H1 (cell line): ENCODE results near the gene TMEM144.

ENCODE experiments used
- CHD2 ChIP-seq: IDR thresholded peaks from 2 replicates; pipeline ENCODE4 v1.6.1; 2012; ENCODE audit warnings: low read length, improper control_type of control experiment
- EP300 ChIP-seq, 2 experiments: IDR thresholded peaks; 1 replicate in 1 of 2; 2 replicates in 1 of 2; pipeline ENCODE4 v1.6.1; 2011 to 2012; ENCODE audit warnings: low read depth in 2 of 2, low read length in 2 of 2, mild to moderate bottlenecking in 2 of 2, borderline replicate concordance in 1 of 2, inconsistent platforms in 1 of 2, moderate library complexity in 1 of 2
- EZH2 ChIP-seq: fragments of 200-600 bp; sonication (generic); IDR thresholded peaks from 2 replicates; pipeline ENCODE4 v1.7.1; 2012; ENCODE audit warnings: low read depth, mild to moderate bottlenecking, moderate library complexity, low read length, inconsistent platforms; ENCODE audit not compliant: severe bottlenecking
- GTF2F1 ChIP-seq: IDR thresholded peaks from 2 replicates; pipeline ENCODE4 v1.6.1; 2012; ENCODE audit warnings: low read depth, low read length, improper control_type of control experiment, borderline replicate concordance
- KDM4A ChIP-seq: IDR thresholded peaks from one replicate; pipeline ENCODE4 v1.7.1; 2012; ENCODE audit warnings: low read depth, mild to moderate bottlenecking, moderate library complexity, low read length, inconsistent platforms; ENCODE audit not compliant: severe bottlenecking
- MAFK ChIP-seq: IDR thresholded peaks from 2 replicates; pipeline ENCODE4 v1.6.1; 2012; ENCODE audit warnings: low read depth, mild to moderate bottlenecking, improper control_type of control experiment, low read length
- POLR2AphosphoS5 ChIP-seq: IDR thresholded peaks from 2 replicates; pipeline ENCODE4 v1.6.1; 2011; ENCODE audit warnings: low read depth, low read length
- SP2 ChIP-seq: IDR thresholded peaks from 2 replicates; pipeline ENCODE4 v1.6.1; 2012; ENCODE audit warnings: mild to moderate bottlenecking, low read length, inconsistent platforms
- SUZ12 ChIP-seq: fragments of 200-600 bp; sonication (generic); IDR thresholded peaks from 2 replicates; pipeline ENCODE4 v1.6.1; 2012; ENCODE audit warnings: mild to moderate bottlenecking, inconsistent platforms, low read length, moderate library complexity, mixed read lengths
- TF ChIP-seq, protein P1 (sequence below), 3 experiments: IDR thresholded peaks; 1 replicate in 2 of 3; 2 replicates in 1 of 3; pipeline versions ENCODE4 v1.5.1 to v1.6.1; 2011; ENCODE audit warnings: low read length in 3 of 3, mild to moderate bottlenecking in 3 of 3, inconsistent platforms in 2 of 3, low read depth in 1 of 3, moderate library complexity in 1 of 3; ENCODE audit not compliant: insufficient read depth in 1 of 3; ENCODE audit errors: control extremely low read depth in 1 of 3
- TF ChIP-seq, protein P2 (sequence below): IDR thresholded peaks from 2 replicates; pipeline ENCODE4 v1.6.1; 2011; ENCODE audit warnings: low read depth, mild to moderate bottlenecking, low read length; ENCODE audit not compliant: insufficient read depth

DNA sequence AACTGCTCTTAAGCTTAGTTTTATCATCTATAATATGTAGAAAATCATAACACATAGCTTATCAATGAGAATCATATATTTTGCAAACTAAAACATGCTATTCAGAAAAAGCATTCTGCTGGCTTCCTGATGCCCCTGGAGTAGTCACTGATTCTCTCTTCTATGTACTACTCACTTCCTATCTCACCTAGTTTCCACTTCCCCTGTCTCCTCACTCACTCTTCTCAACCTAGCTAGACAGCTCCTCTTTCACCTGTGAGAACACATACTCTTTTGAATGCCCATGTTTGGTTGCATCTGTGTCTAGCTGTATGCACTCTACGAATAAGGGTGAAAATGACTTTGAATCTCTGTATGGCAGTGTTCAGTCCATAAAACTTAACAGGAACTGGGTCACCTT is 9.3 kb downstream of the TMEM144 start:
- TF ChIP-seq EP300 (IDR thresholded peaks at IDR 0.05; ENCODE audit: borderline replicate concordance in 1 of 2, low read depth in 2 of 2, low read length in 2 of 2) (no peak), CHD2 (no peak), SUZ12 (no peak), GTF2F1 (no peak), MAFK (no peak), EZH2 (no peak), KDM4A (no peak), SP2 (no peak), POLR2AphosphoS5 (no peak)
- TF ChIP-seq, protein P1, sequence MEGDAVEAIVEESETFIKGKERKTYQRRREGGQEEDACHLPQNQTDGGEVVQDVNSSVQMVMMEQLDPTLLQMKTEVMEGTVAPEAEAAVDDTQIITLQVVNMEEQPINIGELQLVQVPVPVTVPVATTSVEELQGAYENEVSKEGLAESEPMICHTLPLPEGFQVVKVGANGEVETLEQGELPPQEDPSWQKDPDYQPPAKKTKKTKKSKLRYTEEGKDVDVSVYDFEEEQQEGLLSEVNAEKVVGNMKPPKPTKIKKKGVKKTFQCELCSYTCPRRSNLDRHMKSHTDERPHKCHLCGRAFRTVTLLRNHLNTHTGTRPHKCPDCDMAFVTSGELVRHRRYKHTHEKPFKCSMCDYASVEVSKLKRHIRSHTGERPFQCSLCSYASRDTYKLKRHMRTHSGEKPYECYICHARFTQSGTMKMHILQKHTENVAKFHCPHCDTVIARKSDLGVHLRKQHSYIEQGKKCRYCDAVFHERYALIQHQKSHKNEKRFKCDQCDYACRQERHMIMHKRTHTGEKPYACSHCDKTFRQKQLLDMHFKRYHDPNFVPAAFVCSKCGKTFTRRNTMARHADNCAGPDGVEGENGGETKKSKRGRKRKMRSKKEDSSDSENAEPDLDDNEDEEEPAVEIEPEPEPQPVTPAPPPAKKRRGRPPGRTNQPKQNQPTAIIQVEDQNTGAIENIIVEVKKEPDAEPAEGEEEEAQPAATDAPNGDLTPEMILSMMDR (IDR thresholded peaks at IDR 0.05; ENCODE audit: control extremely low read depth in 1 of 3, insufficient read depth in 1 of 3, low read depth in 1 of 3, low read length in 3 of 3): no peak
- TF ChIP-seq, protein P2, sequence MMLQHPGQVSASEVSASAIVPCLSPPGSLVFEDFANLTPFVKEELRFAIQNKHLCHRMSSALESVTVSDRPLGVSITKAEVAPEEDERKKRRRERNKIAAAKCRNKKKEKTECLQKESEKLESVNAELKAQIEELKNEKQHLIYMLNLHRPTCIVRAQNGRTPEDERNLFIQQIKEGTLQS: no peak
